Mucosa of rectum (tissue), 2 donors: ENCODE measurements around the gene CCER1.

Source experiments
- H3K27ac ChIP-seq, 2 donors: one replicate each; pipeline ENCODE4 v1.7.0; 2013; ENCODE audit warnings: inconsistent platforms in 2 of 2, low read depth in 2 of 2, low read length in 2 of 2
- H3K27me3 ChIP-seq, 2 donors: one replicate each; pipeline ENCODE4 v1.7.0; 2013; ENCODE audit warnings: low read length in 2 of 2; ENCODE audit not compliant: control insufficient read depth in 2 of 2, insufficient read depth in 2 of 2
- H3K36me3 ChIP-seq, 2 donors: one replicate each; pipeline ENCODE4 v1.7.0; 2013; ENCODE audit warnings: low read length in 2 of 2; ENCODE audit not compliant: control insufficient read depth in 2 of 2, insufficient read depth in 2 of 2
- H3K4me1 ChIP-seq, 2 donors: one replicate each; pipeline ENCODE4 v1.7.0; 2013; ENCODE audit warnings: low read length in 2 of 2, mild to moderate bottlenecking in 1 of 2; ENCODE audit not compliant: control insufficient read depth in 2 of 2, insufficient read depth in 2 of 2
- H3K4me3 ChIP-seq, 2 donors: one replicate each; pipeline ENCODE4 v1.7.0; 2013; ENCODE audit warnings: low read length in 2 of 2
- H3K9ac ChIP-seq, 2 donors: one replicate each; pipeline ENCODE4 v1.7.0; 2013; ENCODE audit warnings: low read length in 2 of 2, low read depth in 1 of 2, mild to moderate bottlenecking in 1 of 2
- H3K9me3 ChIP-seq, 2 donors: one replicate each; pipeline ENCODE4 v1.7.0; 2013; ENCODE audit warnings: low read length in 2 of 2; ENCODE audit not compliant: control insufficient read depth in 2 of 2
- donor health status: healthy.
- donor health status: Normal muscosa, but diverticular disease.

Gene CCER1

GRCh38 chr12:90951432-90952105, 3.4 kb downstream of the CCER1 start:
- Histone ChIP-seq H3K9ac (no peak overlapping the region), H3K4me1 (no peaks in the 10 kb centered on the region), H3K27me3 (no peaks in the 10 kb centered on the region), H3K9me3 (no peaks in the 10 kb centered on the region), H3K4me3 (no peak overlapping the region), H3K36me3 (no peaks in the 10 kb centered on the region), H3K27ac (no peak overlapping the region)

DNA sequence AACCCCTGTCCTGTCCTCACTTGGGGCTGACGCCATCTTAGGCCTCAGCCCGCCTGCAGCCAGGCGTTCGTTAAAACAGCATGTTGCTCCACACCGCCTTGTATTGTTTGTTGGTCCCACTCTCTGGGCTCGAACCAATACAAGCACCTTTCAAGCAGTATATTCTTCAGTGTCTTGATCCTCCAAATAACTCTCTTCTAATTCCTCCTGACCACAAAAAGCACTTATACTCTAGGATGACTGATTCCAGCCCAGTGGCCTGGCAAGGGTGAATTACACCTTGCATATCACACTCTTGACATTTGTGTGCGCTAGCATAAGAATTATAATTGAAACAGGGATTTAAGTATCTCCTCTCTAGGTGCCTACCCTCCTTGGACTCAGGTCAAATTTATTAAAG, 7.1 kb downstream of the CCER1 start:
- no peaks in the 10 kb centered on the region for H3K27me3 ChIP-seq

GRCh38 chr12:90945070-90945649, 9.8 kb downstream of the CCER1 start:
- H3K36me3 ChIP-seq: no peaks in the 10 kb centered on the region
- no peak overlapping the region for H3K9ac ChIP-seq
- H3K27me3 ChIP-seq: no peaks in the 10 kb centered on the region
- H3K4me3 ChIP-seq: no peak overlapping the region
- no peak overlapping the region for H3K27ac ChIP-seq
- H3K4me1 ChIP-seq: no peaks in the 10 kb centered on the region
- no peaks in the 10 kb centered on the region for H3K9me3 ChIP-seq

More for the DNA sequence above, 7.1 kb downstream of the CCER1 start:
- H3K27ac ChIP-seq: no peak overlapping the region
- H3K4me1 ChIP-seq: no peaks in the 10 kb centered on the region
- H3K36me3 ChIP-seq: no peaks in the 10 kb centered on the region
- H3K9me3 ChIP-seq: no peaks in the 10 kb centered on the region
- H3K4me3 ChIP-seq: no peak overlapping the region
- H3K9ac ChIP-seq: no peak overlapping the region

GRCh38 chr12:90943255-90943654, 11.7 kb downstream of the CCER1 start:
- H3K9ac ChIP-seq: no peak overlapping the region
- H3K4me1 ChIP-seq: no peaks in the 10 kb centered on the region
- H3K27me3 ChIP-seq: no peaks in the 10 kb centered on the region
- H3K36me3 ChIP-seq: no peaks in the 10 kb centered on the region
- no peak overlapping the region for H3K4me3 ChIP-seq
- H3K27ac ChIP-seq: no peak overlapping the region
- no peaks in the 10 kb centered on the region for H3K9me3 ChIP-seq

- no peak overlapping the region for H3K9ac ChIP-seq
- H3K4me1 ChIP-seq: no peaks in the 10 kb centered on the region
- H3K36me3 ChIP-seq: no peaks in the 10 kb centered on the region
- no peak overlapping the region for H3K27ac ChIP-seq
- H3K9me3 ChIP-seq: no peaks in the 10 kb centered on the region
- no peak overlapping the region for H3K4me3 ChIP-seq
- no peaks in the 10 kb centered on the region for H3K27me3 ChIP-seq
Observed at GRCh38 chr12:90940872-90941499, 14.0 kb downstream of the CCER1 start.

GRCh38 chr12:90939382-90939781, 15.6 kb downstream of the CCER1 start:
- Histone ChIP-seq H3K4me1 (no peaks in the 10 kb centered on the region), H3K4me3 (no peak overlapping the region), H3K9ac (no peak overlapping the region), H3K27me3 (no peaks in the 10 kb centered on the region), H3K27ac (no peak overlapping the region), H3K9me3 (no peaks in the 10 kb centered on the region), H3K36me3 (no peaks in the 10 kb centered on the region)

DNA sequence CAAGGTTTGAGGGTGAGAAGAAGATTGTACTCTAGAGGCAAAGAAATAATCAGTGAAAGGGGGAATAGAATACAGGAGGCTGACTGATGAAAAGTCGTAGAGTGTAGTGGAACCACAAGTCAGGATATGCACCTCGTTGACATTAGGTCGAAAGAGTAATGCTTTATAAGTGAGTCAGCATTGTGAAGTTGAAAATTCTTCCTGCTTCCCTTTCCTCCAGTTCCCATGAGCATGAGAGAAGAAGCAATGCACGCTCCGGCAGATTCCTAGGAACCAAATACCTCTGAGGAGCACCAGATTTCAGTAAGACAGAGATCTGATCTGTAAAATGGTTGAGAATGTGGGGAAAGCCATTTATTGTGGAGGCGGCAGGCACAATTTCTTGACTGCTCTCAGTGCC, 16.5 kb downstream of the CCER1 start:
- no peaks in the 10 kb centered on the region for H3K4me1 ChIP-seq
- no peak overlapping the region for H3K27ac ChIP-seq
- H3K4me3 ChIP-seq: no peak overlapping the region
- no peaks in the 10 kb centered on the region for H3K27me3 ChIP-seq
- H3K36me3 ChIP-seq: no peaks in the 10 kb centered on the region
- H3K9ac ChIP-seq: no peak overlapping the region
- H3K9me3 ChIP-seq: no peaks in the 10 kb centered on the region

GRCh38 chr12:90937651-90938050, 17.3 kb downstream of the CCER1 start:
- no peaks in the 10 kb centered on the region for H3K36me3 ChIP-seq
- no peaks in the 10 kb centered on the region for H3K9me3 ChIP-seq
- H3K4me3 ChIP-seq: no peak overlapping the region
- H3K4me1 ChIP-seq: no peaks in the 10 kb centered on the region
- no peaks in the 10 kb centered on the region for H3K27me3 ChIP-seq
- no peak overlapping the region for H3K27ac ChIP-seq
- H3K9ac ChIP-seq: no peak overlapping the region

GRCh38 chr12:90936230-90937005, 18.6 kb downstream of the CCER1 start:
- Histone ChIP-seq H3K4me1 (no peaks in the 10 kb centered on the region), H3K27me3 (no peaks in the 10 kb centered on the region), H3K27ac (no peak overlapping the region), H3K9me3 (no peaks in the 10 kb centered on the region), H3K36me3 (no peaks in the 10 kb centered on the region), H3K9ac (no peak overlapping the region), H3K4me3 (no peak overlapping the region)

- Histone ChIP-seq H3K9me3 (no peaks in the 10 kb centered on the region), H3K27ac (no peak overlapping the region), H3K4me3 (no peak overlapping the region), H3K27me3 (no peaks in the 10 kb centered on the region), H3K4me1 (no peaks in the 10 kb centered on the region), H3K9ac (no peak overlapping the region), H3K36me3 (no peaks in the 10 kb centered on the region)
Observed at GRCh38 chr12:90925562-90925961, 29.4 kb downstream of the CCER1 start.
